Activated T-cell treated with anti-CD3 and anti-CD28 coated beads, Interleukin-2, amount 50 U/mL, for 48 hours (primary cell): ENCODE results near the gene FAM53A.

Experiments
- DNase-seq, 2 experiments: peaks; one replicate each; pipeline ENCODE4 v3.0.0-alpha.2; 2020

FAM53A gene

DNA sequence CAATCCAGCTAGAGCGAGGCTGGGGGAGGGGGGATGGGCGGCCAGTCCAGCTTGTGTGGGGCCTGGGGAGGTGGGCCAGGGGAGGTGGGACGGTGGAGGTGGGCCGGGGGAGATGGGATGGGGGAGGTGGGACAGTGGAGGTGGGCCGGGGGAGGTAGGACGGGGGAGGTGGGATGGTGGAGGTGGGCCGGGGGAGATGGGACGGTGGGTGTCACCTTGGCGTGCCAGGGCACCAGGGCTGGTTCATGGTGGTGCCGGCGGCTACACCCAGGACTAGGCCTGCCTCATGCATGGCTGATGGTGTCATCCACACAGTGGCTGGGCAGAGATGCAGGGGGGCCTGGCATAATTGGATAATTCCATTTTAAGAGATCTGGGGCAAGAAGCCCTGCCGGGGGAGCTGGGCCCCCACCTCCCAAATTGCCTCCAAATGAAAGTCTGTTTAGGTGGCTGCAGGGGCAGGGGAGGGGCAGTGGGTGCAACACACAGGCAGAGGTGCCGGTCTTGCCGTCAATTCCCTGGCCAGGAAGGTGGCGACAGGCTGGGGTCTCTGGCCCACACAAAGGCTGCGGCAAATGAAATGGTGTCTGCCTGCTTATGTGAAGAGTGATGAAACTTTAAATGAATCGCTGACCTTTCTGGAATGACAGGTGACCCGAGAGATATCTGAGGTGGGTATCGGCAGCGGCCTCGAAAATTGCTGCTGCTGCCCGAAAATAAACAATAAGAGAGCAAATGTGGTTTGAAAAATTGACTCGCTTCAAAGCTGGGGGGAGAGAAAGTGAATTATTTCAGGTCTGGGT lies 82.1 kb downstream of the FAM53A start:
- no peak for DNase-seq

DNA sequence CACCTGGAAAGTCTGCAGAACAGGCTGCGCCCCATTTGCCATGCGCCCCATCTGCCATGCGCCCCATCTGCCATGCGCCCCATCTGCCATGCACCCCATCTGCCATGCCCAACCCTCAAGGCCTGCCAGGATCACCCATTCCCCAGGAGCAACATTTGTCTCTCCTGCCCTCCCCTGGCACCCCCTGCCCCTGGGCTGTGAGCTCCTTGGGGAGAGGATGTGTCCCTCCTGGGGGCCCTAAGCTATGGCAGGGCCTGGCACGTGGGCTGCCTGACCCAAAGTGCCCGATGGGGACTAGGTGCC lies 82.6 kb downstream of the FAM53A start:
- DNase-seq, result no peak

DNA sequence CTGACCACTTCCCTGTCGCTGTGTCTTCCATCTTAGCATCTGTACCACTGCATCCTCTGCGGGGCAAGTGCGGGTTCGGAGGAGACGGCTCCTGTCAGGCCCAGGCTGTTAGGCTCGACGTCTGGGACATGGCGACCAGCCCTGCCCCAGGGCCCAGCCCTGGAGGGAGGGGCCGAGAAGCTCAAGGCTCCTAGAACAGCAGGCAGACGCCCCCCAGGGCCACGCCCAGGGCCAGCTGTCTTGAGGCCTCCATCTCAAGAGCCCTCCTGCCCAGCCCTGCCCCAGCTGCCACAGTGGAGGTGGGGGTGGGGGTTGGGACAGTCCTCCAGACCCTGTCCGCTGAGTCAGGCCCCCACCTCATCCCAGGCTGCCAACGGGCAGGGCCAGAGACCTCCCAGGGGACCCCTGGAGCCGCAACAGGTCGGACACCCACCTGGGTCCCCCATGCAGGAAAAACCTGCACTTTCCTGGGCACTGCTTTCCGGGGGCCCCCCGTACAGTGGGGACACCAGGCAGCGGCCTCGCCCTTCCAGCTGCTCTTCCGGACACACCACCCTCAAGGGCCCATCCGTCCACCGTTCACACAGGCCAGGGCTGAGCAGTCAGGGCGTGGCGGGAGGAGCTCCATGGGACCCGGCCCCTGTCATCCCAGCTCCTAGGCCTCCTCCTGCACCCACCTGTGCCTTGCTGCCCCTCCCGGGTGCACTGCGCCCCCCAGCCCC lies 83.1 kb downstream of the FAM53A start:
- no peak for DNase-seq

DNA sequence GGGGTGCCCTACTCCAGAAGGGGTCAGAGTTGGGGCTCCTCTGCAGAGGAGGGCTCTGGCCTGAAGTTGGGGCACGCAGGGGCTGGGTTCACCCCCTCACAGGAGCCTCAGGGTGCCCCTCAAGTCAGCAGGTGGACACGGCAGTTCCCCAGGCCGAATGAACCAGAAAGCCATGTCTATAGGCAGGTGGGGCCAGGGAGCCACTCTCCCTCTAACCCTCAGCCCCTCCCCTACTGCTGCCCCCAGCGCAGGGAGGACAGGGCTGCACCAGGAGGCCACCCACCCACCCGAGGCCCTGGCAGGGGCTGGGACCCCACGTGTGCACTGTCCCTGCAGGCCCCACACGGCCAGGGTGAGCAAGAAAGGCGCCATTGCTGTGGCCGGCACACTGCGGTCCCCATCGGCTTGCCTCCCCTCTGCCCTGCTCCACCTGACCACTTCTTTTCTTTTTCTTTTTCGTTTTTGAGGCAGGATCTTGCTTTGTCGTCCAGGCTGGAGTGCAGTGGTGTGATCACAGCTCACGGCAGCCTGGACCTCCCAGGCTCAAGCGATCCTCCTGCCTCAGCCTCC lies 83.8 kb downstream of the FAM53A start:
- no peak for DNase-seq

DNA sequence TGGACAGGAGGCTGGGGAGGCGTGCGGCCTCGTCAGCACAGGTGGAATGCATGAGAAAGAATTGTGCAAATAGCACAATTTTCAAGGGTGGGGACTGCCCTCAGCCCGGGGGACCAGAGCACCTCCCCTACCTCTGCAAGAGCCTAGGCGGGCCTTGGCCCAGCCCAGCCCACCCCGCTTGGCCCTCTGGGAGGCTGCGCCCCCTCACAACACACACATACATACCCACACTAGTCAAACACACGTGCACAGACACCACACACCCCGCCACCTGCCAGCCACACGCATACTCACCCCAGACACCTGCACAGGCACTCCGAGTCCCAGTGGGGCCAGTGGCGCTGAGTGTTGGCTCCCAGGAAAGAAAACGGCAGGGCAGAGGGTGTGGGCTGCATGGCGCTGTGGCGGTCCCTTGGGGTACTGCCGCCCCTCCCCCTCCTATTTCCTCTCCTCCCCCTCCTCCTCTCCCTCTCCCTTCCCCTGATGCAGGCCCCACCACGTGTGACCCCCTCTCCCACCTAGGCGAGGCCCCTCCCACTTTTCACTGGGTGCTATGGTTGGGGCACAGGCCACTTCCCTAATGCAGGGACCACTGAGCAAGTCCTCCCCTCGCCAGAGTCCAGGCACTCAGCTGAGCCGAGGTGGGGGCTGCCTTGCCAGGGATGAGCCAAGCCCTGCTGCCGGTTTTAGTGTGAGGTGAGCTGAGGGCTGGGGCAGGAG lies 84.5 kb downstream of the FAM53A start:
- no peak for DNase-seq

DNA sequence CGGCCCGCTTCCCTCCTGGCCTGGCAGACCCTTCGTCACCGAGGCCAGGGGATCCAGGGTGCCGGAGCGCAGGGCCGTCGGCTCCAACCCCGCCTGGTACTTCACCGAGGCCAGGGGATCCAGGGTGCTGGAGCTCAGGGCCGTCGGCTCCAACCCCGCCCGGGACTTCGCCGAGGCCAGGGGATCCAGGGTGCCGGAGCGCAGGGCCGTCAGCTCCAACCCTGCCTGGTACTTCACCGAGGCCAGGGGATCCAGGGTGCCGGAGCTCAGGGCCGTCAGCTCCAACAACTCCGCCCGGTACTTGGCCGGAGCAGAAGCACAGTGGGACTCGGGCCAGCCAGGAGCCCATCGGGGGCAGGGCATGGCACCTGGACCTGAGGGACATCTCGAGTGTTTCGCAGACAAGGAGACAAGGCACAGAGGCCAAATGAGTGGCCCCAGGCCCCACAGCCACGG lies 85.1 kb downstream of the FAM53A start:
- DNase-seq, result no peak

DNA sequence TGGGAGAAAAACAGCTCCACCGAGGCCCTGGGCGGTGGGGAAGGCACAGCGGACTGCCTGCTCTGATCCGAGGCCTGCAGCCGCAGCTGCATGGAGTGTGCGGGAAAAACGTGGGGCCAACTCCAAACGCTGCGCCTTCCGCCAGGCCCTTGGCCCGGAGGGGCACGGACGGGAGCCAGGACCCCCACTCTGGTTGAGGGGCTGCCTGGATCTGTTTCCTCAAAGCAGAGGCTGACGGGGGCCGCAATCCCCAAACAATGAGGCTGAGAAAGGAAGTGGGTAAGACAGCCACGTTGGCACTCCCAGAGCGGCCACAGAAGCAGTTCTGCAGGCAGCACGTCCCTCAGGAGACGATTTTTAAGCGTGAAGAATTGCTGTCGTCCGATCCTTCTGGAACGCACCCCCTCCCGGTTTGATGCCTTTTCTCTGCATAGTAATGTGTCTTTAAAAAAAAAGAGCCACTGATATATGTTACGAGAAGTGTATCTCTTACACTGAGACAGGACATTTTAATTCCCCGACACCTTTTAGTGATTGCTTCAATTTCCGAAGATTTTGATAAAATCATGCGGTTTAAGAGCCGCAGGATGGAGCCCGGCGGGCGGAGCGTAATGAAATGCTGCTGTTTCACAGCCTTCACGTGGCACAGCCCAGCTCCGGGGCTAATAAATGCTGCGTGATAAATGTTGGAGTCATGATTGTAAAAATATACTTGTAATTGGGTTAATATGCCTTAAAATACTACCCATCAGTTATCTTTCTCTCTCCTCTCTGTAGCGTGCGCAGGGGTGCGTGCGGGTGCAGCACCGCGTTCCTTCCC lies 85.7 kb downstream of the FAM53A start:
- DNase-seq, result no peak

DNA sequence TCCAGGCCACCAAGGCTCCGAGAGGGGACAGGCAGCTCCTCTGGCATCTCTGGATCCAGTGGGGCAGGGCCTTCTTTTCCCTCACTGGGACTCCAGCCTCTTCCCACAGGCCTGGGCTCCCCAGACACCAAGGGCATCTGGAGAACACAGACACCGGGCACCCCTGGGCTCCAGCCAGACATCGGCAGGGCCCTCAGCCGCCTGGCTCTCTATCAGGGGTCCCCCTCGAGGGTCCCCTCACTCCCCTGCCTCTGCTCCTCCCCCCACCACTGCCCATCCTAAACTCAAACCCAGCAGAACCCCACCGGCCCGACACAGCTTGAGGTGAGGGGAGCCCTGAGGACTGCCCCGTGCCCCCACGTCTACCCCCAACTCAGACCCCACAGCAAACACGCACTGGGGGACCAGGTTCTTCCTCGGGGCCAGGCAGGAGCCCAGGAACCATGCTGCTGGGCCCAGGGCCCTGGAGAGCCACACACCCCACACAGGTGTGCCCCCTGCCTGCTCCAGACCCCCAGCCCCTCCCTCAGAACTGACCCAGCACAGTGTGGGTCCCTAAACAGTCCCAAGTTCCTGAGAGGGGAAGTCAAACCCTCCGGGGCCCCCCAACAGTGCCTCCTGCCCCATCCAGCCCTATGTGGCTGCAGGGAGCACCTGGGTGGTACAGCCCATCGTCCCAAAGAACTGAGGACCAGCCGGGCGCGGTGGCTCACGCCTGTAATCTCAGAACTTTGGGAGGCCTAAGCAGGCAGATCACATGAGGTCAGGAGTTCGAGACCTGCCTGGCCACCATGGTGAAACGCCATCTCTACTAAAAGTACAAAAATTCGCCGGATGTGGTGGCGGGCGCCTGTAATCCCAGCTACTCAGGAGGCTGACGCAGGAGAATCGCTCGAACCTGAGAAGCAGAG lies 86.8 kb downstream of the FAM53A start:
- no peak for DNase-seq

DNA sequence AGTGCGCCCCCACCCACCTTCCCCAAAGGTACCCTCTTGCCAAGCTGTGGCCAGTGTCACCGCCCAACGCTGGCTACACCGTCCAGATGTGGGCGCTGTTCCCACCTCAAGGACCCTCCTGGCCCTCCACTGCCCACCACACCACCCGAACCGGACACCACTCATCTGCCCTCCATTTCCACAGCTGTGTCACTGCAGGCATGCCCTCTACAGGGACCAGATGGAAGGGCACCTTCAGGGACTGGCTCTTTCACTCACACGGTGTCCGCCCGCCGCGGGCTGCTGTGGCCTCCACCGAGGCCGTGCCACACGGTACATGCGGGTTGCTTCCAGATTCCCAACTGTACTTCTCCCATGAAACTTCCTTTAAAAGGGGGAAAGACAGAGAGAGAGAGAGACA lies 87.7 kb downstream of the FAM53A start:
- DNase-seq, result no peak

DNA sequence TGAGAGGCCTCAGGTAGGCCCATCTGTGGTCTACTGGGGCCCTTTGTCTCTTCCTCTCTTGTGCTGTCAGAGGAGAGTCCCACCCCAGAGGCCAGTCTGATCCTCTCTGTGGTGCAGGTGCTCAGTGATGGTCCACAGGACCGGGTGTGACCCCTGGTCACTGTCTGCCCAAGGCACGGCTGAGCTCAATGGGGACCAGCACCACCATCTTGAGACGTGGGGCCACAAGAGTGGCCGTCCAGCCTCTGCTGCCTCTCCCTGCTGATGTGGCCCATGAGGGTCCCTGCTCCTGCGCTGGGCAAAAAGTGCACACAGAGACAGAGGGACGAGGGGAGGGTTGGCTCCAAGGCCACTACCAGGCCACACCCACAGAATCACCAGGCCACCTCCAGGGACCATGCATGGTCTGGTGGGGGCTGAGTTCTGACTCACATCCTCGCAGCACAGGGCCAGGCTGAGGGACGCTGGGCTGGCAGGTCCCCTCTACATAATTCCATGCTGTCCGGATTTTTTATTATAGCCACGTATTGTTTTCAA lies 88.3 kb downstream of the FAM53A start:
- no peak for DNase-seq

DNA sequence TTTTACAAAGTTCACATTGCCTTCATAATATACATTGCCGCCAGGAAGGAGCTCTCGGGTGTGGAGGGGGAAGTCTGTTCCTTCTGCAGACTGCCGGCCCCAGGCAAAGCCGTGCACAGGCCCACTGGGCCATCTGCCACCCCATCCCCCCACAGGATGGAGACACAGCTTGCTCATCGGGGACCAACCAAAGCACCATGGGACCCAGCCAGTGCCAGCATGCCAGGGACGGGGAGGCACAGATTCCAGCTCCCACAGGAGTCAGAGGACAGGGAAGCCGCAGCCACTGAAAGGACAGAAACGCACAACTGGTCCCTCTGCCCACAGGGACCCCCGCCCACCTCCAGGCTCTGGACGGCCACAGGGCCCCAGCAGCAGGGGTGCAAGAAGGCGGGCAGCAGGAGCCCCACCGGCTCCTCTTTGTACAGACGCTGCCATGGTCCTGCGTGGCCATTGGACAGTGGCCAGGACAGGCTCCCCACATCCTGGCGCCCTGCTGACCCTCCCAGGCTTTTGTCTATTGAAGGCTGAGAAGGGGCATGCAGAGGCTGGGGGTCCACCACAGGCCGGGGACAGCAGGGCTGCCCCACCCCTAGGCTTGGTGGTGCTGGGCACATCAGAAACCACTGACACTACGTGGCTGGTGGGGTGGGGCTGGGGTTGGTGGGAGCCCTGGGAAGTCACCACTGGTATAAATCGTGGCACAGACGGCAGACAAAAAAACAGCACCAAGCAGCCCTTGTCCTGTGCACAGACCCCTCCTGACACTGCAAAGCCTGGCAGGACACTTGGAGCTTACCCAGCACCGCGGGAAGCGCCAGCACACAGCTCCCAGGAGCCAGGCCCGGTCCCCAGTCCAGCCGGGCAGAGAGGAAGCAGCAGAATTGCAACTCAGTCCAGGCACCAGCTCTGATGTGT lies 89.0 kb downstream of the FAM53A start:
- no peak for DNase-seq

DNA sequence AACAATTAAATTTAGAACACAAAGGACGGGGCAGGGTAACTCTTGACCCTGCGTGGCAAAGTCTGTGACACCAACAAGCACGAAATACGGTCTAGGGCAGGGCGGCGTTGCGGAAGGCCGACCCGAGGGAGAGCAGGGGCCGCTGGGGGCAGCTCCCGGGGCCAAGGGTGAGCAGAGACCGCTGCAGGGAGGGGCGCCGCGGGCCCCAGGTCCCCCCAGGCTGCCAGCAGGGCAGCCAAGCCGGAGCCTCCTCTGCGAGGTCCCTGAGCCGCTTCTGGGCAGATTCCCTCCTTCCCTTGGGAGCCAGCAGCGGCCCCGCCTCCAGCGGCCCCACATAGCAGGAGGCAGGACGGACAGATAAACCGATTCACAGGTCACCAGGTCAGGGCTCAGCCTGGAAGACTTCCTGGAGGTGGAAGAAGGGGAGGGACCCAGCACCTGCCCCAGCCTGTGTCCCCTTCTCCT lies 90.2 kb downstream of the FAM53A start:
- no peak for DNase-seq

DNA sequence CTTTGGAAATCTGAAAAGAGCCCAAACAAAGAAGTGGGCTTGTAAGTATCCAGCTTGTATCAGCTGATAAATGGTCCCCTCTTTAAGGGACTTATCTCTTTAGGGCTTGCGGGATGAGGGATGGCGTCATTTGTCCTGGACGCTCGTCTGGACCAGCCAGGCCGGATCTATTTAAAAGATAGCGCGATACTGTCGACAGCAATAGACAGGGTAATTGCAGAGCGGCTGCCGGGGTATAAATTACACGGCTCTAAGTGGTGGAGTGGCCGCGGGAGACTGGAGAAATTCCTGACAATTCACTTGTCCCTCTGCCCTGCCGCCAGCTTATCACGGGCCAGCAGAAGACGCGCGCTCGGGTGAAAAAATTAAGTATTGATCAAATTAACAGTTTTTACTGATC lies 90.7 kb downstream of the FAM53A start:
- DNase-seq, result no peak

DNA sequence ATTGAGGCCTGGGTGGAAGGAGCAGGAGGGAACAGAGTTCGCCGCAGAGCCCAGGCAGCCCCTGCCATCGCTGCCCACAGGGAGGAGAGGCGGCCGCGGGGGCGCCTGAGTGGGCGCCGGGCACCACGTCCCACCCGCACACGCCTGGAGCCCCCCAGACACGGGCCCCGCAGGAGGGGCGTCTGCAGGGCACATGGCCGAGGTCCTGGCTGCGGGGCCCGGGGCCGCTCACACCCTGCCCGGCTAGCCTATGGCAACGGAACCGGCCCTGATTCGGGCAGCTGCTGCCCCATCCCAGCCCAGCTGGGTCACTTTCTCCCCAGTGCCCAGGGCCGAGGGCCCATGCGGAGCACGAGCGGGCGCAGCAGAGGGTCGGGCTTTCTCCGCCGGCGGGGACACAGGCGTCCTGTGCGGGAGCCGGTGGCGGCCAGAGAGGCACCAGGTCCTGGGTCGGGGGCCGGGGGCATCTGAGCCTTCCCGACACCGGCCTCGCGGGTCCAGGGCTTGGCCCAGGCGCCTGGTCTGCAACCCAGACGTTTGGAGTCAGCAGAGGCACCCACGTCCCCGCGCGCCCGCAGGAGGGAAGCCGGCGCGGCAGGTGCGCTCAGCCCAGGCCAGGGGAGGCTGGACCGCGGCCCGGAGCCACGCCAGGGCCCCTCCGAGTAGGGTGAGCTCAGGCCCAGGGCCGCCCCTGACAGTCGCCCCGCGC lies 91.2 kb downstream of the FAM53A start:
- DNase-seq, result no peak

DNA sequence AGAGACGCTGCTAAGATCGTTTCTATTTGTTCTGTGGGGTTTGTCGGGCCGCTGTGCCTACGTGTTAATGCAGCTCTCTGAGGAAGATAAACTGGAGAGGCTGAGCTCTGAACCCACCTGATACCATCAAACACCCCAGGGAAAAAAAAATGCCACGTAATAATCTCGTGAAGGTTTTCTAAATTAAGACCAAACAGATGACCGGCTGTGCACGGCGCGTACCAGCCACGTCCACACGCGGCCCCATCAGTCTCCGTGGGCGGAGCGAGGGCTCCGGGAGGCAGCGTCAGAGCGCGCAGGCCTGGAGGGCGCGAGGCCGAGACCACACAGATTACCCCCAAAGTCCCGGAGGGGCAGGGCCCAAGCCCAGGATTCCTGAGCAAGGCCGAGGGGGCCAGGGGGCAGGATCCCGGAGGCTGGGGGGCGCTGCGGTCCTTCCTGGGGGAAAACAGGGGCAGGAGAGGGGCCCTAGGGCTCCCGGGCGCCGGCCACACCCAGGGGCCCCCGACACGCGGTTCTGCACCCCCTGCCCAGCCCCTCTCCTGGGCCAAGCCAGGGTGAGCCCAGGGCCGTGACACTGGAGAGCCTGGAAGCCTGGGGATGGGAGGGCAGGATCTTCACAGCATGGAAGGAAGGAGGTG lies 91.9 kb downstream of the FAM53A start:
- DNase-seq, result no peak

DNA sequence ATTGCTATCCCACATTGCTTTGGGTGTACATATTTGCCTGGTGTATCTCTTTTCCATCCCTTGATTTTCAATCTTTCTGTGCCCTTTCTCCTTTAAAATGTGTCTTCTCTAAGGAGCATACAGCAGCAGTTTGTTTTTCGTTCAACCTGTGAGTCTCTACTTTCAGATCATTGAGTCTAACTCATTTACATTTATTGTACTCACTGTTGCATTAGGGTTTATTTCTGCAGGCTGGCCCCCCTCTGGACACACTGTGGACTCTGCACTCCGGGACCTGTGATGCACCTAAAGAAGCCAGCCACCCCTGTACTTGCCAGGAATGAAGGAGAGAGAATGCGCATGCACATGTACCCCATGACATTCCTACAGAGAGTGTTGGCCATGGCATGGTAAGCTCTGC lies 93.0 kb downstream of the FAM53A start:
- no peak for DNase-seq

DNA sequence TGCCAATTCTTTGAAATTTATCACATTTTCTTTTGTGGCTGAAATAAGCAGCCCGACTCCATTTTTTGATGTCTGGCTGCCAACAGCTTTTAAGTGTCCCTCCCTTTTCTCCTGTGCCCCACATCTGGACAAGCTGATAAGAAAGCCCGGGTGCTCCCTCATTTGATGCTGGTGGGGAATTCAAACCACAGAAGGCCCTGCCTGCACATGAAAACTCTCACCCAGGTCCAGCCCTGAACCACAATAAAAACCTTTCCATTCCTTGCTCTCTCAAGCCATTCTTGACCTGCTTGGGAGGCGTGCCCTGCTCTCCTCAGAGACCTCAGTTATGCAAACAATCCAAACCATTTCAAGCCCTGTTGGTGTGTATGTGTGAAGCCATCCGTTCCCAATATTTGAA lies 93.9 kb downstream of the FAM53A start:
- DNase-seq, result no peak
